ENCODE data around the gene CPE.

- TF ChIP-seq MAX (IDR thresholded peaks at IDR 0.05) (no peak), HNF4A (conservative IDR thresholded peaks at IDR 0.05) (no peak), RXRA (IDR thresholded peaks at IDR 0.05) (no peak)
- TF ChIP-seq, protein P1, sequence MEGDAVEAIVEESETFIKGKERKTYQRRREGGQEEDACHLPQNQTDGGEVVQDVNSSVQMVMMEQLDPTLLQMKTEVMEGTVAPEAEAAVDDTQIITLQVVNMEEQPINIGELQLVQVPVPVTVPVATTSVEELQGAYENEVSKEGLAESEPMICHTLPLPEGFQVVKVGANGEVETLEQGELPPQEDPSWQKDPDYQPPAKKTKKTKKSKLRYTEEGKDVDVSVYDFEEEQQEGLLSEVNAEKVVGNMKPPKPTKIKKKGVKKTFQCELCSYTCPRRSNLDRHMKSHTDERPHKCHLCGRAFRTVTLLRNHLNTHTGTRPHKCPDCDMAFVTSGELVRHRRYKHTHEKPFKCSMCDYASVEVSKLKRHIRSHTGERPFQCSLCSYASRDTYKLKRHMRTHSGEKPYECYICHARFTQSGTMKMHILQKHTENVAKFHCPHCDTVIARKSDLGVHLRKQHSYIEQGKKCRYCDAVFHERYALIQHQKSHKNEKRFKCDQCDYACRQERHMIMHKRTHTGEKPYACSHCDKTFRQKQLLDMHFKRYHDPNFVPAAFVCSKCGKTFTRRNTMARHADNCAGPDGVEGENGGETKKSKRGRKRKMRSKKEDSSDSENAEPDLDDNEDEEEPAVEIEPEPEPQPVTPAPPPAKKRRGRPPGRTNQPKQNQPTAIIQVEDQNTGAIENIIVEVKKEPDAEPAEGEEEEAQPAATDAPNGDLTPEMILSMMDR (IDR thresholded peaks at IDR 0.05; ENCODE audit: low read depth, low read length, missing input control), result peak; percentile 41
Measured at GRCh38 chr4:165343353-165344191, 35.2 kb upstream of the CPE start.
